Midbrain (tissue), 1 donor: ENCODE results near the gene KCNN3.

Source experiments
- DNase-seq: peaks from one replicate; lab custom pipeline; 2025; lab: John Stamatoyannopoulos, UW

Gene KCNN3

DNA sequence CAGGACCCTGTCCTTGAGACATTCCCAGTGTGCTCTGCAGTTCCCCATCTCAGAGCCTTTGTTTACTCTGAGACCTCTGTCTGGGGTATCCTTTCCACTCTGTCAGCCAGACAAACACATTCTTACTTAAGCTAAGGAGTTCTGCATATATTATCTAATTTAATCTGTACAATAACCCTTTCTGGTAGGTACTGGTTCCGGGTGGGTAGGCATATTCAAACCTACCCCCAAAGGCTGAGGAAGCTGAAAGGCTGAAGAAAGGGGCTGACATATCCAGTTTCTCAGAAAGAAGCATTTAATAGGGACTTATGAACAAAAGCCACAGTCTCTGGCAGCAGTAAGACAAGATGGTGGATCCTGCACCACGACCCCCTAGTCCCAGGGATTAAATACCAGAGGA is 53.1 kb downstream of the KCNN3 start:
- DNase-seq: no peak

DNA sequence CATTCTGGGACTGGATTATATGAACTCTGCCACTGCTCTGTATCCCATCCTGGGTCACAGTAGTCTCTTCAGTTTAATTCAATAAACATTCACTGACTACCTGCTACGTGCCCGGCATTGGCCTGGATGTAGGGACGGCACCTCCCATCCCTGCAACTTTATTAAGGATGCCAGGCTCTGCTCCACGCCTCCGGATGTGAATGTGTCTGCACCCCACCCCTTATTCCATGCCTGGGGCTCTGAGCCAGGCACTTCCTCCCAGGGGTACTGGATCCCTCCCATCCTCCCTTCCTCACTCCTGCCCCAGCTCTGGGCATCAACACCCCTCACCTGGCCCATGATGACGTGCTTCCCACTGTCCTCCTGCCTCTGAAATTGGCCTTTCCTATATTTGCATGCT is 53.7 kb downstream of the KCNN3 start:
- DNase-seq: no peak

DNA sequence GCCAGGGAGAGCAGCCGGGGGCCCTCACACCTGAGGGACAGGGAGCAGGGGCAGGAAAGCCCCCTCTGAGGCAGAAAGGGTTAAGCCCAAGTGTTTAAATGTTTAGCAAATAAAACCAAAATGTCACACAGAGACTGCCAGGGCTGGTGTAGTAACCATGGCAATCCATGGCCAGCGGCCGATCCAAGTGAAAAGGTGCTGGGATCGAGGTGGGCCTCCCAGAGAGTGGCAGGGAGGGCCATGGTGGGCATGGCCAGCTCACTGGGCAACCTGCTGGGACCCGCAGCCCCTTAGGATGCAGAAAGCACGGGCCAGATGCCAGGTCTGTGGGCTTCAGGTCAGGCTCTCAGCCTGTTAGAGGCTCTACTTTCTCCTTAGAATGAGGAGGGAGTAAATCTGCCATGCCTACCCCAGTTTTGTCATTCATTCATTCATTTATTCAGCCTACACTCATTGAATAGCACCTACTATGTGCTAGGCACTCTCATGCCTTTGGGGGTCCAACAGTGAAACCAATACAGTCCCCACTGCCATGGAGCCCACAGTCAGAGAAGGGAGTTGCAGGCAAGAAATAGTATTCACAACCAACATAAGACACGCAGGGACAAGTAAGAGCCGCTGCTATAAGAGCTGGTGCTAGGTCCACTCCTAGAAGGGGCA is 56.1 kb downstream of the KCNN3 start:
- no peak for DNase-seq

DNA sequence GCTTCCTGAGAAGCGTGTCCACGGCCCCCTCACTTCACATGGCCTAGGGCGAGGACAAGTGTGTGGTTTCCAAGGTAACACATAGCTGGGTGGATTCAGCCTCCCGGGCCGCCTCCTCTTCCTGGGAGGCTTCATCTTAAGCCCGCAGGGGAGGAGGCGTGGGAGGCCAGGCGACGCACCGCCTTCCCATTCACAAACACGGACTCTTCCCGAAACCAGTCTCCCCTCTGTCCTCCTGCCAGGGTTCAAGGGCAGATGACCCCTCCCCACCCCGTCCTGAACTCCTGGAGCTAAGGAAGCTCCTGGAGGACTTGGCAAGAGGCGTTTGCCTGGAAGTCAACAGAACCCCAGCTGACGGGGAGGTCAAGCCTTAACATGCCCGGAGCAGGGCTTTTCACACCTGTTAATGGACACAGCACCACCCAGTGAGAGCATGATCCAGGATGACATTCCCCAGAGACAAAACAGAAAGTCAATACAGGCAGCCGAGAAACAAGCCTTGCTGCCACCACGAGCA is 56.7 kb downstream of the KCNN3 start:
- DNase-seq: no peak

DNA sequence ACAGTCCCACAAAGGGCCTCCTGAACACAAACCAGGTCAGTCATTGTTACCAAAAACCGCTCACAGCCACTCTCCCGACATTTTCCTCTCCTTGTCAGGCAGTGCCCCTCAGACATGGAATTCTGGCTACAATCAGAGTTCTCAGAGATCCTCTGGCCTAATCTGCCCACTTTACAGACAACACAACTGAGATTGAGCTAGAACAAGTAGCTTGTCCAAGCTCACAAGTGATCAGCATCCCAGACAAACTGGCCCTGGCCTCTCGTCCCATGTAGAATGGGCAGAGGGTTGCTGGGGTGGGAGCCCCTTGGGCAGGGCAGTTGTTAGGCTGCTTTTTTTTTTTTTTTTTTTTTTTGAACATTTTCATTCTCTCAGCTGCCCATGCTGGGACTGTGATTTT is 57.2 kb downstream of the KCNN3 start:
- DNase-seq: no peak

DNA sequence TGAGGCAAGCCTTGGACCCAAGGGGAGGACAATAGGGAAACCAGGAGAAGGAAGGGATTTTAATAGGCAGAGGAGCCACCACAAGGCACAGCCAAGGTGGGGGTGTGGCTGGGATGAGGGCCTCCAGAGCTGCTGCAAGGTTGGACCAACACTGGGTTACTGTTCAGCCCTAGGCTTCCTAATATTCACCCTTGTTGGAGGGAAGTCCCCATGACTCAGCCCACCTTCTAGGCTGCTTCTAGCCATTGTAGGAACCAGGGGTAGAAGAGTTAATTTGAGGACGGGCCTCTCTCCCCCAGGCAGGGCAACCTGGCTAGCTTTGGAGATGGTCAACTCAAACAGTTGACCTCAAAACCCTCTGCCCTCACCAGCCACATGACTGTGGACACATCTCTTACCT is 59.5 kb downstream of the KCNN3 start:
- no peak for DNase-seq

DNA sequence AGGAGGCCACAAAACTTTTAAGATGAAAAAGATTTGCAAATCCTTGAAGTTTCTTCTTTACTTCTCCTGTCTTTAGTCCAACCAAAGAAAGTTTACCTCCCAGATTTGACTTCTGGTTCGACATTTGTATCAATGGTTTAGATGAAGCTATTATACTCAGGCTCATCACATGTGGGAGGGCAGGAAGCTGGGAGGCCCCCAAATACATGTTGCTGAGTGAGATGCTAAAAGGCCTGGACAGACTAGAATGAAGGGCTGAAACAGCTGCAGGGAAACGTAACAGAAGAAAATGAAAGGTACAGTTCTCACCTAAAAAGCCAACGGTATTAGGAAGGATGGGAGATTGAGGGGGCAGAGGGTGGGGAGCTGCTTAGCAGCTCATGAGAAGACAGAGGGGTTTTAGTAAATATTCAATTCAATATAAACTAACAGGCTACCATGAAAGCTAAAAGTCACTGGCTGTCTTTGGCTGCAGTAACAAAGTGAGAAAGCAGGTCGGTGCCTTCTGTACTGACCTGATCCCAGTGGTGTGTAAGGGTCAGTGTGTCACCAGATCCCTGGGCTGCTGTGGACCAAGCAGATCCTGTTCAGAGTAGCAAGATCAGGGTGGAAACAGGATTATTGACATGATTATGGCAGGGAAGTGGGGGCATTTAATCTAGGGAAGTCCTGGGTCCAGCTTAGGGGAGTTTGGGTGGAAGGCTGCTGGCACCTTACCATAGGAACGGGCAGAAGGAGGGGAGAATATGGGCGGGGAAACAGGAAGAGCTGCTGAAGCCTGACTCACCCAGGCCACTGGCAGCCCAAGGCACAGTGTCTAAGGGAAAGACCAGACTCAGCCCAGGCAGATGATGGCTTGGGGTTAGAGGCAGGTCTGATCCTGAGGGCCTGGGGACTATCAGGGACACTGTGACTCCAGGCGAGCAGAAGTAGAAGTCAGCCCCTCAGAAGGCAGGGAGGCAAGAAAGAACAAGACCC is 60.4 kb downstream of the KCNN3 start:
- no peak for DNase-seq

DNA sequence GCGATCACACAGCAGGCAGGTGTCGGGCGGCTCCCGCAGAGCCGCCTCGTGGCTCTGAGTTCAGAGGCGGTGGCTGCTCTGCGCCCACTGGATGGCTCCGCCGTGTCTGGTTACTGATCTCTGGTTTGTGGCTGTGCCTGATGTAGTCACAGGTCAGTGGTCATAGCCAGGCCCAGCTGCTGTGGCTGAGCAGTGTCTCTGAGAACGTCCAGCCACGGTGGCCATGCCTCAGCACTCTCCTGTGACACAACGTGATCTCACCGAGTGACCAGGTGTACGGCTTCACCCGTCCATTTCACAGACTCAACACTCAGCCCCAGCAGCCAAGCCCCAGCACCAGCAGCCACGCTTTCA is 61.2 kb downstream of the KCNN3 start:
- no peak for DNase-seq

DNA sequence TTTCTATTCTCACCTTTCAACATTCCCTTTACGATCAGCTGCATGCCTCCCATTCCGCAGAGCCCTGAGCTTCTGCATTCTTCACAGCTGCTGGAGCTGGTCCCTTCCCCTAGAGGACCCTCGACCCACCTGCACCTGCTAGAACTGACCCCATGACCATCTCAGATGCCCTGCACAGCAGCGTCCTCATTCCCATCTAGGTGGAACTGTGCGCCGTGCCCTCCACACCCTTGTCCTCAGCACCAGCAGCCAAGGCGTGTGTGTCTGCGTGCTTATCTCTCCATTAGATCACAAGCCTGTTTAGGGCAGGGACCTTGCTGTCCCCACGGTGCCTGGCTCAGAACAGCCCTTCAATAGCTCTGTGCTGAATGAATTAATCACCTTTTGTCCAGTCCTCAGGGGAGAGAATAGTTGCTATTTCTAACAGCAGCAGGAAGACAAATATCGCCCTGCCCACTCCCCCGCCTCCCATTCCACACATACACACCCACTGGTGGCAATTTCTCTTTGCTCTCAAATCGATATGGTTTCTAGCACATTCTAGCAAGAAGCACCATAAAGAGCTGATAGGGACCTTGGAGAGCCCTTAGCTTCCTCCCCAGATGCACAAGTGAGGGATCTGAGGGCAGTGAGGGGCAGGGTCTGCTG is 61.7 kb downstream of the KCNN3 start:
- no peak for DNase-seq

DNA sequence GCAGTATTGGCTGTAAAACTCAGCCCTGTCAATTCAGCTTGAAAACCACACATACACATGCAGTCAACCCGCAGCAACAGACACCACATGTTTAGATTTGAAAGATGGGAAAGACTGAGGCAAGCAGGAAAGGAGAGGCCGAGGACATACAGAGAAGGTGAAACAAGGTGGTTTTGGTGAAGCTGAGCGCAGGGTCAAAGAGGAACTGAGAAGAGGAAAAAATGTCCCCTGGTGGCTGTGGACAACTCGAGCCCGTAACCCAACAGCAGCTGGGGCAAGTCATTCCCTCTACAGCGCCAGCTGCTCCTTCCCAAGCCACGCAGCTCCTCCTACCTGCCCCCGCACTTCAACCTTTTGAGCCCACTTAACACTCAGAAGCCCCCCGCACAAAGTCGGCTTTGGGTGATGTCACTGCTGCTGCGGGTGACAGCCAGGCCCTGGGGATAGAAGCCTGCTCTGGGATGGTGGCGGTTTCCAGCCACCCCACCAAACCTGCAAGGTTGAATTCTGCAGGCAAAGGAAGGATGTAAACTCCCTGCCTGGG is 63.0 kb downstream of the KCNN3 start:
- no peak for DNase-seq

DNA sequence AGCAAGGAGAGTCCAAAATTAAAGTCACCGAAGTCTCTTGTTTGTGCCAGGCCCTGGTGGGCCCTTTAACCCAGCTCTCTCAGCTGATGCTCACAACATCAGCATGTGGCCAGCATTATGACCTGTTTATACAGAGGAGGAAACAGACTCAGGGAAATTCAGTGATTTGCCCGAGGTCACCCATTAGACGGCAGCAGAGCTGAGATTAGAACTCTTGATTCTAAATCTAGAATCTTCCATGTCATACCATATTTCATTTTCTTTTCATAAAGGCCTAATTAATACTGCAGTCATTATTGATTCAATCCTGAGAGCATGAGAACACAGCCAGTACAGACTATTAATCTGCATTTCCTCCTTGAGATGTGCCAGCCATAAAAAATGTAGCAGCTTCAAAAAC is 63.7 kb downstream of the KCNN3 start:
- DNase-seq: no peak

DNA sequence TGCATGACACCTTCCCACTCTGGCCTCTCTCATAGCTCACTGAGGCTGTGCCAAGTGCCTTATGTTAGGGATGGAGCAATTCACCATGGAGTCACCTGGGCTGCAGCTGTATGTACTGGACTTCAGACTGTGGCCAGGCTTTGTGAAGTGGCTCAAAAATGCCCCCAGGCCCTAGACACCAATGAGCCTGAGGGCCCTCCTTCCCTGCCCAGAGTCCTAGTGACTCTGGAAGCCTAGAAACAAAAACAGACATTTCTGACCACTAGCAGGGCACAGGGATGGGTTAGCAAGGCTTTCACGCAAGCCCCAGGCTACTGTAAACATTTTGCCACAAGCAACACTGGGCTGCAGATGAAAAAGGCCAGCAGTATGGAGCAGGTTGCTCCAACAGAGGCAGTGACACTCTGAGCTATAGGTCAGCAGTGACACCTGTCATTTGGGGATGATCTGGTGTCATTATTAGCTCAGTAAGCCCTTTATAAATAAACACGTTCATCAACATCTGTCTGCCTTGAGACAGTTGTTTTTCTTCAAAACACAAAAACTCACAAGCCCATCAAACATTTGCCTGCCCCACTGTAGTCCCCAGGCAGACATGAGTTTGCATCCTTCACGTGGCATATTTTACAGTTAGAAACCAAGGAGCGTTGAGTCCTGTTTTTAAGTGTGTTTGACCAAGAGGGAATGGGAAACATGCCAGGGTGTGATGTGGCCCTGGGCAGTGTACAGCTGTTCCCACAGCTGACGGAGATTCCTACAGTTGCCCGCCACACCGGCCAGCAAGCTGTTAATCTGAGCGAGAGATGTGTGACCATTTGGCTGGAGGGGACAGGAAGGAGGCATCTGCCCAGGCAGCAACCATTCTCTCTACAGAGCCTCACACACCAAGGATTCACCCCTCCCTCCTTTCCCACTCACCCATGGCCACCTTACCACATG is 66.8 kb downstream of the KCNN3 start:
- DNase-seq: no peak

DNA sequence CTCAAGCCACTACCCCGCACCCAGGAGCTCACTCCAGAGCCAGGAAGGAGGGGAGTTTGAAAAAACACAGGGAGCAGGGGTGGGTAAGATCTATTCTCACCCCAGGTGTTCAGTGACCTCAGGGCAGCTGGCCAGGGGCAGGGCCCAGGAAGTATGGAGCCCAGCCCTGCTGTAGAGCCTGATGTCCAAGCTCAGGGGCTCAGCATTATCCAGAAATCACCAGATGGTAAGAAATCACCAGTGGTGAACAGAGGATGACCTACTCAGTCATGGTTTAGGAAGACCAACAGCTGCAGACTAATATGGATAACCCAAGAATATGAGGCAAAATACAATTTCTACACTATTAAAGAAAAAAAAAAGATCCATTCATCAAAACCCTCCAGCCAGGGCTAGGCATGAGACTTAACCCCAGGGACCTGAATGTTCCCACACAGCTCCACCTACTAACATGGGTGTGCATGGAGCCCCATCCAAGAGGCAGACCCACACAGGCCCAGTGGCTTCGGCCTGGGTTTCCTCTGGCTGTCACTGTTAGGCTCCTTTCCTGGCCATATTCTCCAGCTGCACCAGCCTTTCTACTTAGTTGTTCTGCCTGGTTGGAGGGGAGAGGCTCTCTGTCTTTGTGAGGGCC is 67.6 kb downstream of the KCNN3 start:
- DNase-seq: no peak

DNA sequence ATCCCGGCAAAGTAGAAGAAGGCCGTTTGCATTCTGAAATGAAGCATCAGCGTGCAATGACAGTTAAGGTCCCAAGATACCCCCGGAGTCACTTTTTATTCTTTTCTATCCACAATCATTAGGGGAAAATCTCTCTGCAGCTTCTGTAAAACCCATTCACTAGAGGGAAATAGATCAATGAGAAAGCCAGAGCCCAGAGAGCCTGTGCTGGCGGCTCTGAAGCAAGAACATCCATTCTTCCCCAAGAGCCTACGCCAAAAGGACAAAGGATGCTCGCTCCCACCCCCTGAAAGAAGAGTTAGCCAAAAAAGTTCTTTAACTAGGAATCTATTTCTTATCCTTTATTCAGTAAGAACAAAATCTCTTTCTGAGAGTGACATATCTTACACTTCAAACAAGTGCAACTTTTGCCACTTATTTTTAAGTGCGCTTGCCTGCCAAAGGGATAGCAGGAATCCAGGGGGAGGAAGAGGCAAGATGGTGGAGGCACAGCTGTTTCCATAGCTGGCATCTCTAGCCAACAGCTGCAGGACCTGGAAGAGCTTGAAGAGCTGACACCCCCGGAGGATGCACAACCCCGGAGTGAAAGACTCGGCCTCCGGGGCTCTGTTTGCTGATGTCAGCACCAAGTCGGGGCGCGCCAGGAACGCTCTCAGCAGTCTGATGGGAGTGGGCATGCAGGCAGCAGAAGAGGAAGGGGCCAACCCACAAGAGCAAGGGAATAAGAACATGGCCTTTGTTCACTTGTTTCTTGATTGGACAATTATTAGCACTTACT is 68.7 kb downstream of the KCNN3 start:
- DNase-seq: no peak

DNA sequence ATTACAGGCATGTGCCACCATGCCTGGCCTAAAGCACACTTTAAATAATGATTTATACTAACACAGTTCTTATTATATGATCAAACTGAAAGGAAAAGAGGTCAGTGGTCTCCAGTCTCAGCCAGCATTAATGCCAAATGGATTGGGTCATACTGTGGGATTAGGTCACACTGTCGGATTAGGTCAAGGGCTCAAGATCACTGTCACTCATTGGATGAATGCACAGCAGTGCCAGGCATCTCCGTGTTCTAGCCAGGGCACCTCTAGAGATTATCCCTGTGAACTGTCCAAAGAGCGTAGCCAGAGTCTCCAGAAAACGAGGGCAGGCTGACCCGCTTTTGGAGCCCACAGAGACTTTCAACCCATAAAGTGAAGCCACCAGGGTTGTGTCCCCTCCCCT is 70.9 kb downstream of the KCNN3 start:
- no peak for DNase-seq

DNA sequence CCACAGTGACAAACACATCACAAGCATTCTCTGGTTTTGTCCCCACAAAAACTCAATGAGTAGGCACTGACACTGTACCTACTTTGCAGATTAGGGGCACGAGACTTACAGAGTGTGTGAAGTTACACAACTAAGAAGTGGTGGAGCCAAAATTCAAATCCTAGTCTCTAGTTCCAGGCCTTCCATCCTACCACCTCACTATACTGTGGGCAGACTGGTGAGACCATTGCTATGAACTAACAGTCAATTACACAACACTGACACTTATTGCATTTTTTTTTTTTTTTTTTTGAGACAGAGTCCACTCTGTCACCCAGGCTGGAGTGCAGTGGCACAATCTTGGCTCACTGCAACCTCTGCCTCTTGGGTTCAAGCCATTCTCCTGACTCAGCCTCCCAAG is 71.4 kb downstream of the KCNN3 start:
- no peak for DNase-seq

DNA sequence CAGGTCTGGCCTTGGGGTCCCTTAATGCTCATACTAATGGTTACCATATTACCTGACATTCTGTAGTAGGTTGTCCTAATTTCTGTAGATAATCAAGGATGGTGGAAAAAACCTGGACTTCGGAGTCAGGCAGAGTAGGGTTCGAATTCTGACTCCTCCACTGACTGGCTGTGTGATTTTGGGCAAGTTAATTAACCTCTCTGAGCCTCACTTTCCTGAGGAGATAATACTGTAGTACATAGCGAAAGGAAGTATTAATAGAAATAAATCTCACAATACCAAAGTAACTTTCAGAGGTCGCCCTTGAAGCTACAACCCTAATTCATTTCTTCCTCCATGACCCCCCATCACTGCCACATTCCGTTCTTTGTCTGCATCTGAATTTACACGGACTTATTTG is 72.9 kb downstream of the KCNN3 start:
- no peak for DNase-seq

DNA sequence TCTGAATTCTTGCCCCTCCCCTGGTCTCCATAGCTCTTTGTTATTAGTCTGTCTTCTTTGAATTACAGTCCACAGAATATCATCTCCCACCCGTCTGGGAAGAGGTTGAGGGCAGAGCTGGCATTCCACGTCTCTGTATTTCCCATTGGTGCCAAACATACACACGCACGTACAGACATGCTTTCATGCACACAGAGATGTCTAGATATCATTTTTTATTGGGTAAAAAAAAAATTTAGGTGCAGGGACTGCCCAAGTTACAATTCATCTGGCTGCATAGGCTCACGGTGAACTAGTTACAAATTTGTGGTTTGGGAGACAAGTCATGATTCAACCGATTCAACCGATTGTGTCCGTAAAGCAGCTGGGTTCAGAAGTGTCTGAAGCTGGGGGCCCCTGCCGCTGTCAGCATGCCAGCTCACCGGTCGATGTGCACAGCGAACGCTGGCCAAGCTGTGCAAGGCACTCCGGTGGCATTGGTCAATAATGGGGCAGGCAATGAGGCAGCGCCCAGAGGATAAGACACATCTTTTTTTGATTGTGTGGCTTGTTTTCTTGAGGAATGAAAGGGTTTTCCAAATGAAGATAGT is 73.7 kb downstream of the KCNN3 start:
- DNase-seq: no peak

DNA sequence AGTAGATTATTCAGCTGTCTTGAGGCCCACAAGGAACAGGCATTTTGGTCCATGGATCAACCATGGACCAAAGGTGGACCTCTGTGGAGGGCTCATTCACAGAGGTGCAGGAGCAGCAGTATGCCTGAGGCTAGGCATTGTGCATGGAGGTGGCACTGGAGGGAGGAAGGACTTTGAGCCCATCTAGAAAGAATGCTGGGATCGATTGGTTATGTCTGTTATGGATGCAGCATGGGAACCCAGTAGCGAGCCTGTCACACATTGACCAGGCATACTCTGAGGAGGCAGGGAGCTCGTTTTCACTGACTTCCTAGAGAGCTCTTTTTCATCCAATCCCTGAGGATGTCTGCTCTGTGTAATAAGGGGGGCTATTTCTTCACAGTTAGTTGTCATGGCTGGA is 75.5 kb downstream of the KCNN3 start:
- DNase-seq: no peak

DNA sequence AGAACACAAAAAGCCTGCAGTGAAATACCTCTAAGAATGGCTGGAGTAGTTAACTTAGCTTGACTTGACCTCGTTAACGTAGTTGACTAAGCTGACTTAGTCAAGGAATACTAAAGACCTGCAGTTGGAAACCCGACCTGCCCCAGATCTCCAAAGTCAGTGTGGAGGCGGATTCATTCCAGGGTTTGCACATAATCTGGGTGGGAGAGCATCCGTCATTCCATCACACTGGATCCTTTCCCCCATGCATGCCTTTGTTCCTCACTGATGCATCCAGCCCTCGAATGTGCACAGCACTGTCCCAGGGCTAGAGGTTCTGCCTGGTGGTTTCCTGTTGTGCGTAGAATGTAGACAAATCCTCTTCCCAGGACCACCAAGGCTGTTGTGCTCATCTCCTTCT is 76.4 kb downstream of the KCNN3 start:
- DNase-seq: no peak
